Nucleus accumbens (tissue), 56 donors: Measurements from ENCODE around the gene AMPD2.
"Not testable (repeated sequence)": the region's sequence is repeated elsewhere in the genome, so short reads cannot be mapped to it uniquely, and the experiment has no call there.

Experiments used
- DNase-seq, 56 donors: peaks; one replicate each; lab custom pipeline; 2025; lab: John Stamatoyannopoulos, UW

Gene AMPD2

DNA sequence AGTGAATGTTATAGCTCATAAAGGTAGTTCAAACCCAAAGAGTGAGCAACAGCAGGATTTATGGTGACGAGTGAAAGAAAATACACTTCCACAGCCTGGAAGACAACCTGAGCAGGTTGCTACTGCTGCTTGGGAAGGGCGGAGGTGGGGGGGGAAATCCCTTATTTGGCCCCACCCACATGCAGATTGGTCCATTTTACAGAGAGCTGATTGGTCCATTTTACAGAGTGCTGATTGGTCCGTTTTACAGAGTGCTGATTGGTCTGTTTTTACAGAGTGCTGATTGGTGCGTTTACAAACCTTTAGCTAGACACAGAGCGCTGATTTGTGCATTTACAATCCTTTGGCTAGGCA is 50.3 kb downstream of the AMPD2 start:
- not testable (repeated sequence) for DNase-seq

DNA sequence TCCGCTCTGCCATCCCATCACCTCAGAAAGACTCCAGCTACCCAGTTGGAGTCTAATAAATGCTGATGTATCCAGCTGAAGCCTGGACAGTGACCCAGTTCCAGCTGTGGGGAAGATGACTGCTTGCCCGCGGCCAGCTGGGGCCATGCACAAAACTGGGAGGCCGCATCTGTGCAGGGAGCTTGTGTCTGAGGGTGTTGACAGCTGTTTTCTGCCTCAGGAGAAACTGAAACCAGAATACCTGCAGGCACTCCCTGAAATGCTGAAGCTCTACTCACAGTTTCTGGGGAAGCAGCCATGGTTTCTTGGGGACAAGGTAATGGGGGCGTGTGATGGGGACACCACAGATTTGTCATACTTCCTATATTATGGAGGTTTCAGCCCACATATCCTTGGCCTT is 51.4 kb downstream of the AMPD2 start:
- no peak for DNase-seq

DNA sequence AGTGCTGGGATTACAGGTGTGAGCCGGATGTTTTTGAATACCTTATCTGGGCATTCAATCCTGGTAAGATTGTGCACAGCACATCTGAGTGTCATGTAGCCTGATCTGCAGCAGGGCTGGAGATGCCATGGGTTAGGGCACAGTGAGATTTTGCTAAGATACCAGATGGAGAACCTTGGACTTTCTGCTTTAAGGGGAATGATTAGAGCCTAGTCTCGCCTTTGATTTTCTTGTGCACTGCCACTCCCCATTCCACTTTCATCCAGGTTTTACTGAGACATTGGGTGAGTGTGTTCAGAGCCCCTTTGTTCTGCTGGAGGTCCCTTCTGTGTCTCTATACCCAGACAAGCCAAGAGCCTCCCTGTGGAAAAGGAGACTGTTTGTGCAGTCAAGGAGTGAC is 54.2 kb downstream of the AMPD2 start:
- DNase-seq = not testable (repeated sequence)

DNA sequence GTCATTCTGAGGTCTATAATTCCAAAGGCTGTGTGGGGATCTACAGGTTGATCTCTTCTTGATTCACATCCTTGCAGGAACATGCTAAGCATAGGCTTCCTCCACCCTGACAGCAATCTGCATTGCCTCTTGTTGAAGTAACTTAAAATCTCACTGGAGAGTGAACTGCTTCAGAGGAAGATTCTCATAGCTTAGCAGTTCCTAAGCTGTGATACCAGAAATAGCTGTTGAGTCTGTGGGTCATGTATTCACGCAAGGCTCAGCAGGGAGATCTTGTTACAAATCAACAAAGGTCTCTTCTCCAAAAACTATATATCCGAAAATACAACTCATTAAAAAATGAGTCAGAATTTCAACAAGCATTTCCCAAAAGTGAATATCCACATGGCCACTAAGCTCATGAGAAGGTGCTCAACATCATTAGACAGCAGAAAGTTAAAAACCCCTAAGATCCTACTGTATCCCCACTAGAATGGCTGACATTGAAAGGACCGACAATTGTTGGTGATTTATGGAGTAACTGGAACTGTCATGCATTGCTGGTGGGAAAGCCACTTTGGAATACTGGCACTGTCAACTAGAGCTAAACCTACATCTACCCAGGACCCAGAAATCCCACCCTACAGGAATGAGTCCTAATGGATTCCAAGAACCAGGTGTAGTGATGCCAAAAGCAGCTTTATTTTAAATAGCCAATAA is 57.2 kb downstream of the AMPD2 start:
- not testable (repeated sequence) for DNase-seq

DNA sequence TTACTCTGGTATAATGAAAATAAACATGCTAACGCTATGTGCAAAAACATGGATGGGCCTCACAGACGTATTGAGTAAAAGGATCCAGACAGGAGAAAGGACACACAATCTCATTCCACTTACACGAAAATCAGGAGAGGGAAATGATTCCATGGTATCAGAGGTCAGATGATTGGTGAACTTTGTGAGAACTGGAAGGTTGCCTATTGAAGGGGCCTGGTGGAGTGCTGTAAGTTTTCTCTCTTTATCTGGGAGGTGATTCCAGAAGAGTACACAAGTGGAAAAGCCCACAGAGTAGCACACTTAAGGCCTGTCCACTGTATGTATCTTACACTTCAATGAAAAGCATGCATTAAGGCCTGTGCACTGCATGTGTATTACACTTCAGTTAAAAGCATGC is 57.8 kb downstream of the AMPD2 start:
- no peak for DNase-seq

DNA sequence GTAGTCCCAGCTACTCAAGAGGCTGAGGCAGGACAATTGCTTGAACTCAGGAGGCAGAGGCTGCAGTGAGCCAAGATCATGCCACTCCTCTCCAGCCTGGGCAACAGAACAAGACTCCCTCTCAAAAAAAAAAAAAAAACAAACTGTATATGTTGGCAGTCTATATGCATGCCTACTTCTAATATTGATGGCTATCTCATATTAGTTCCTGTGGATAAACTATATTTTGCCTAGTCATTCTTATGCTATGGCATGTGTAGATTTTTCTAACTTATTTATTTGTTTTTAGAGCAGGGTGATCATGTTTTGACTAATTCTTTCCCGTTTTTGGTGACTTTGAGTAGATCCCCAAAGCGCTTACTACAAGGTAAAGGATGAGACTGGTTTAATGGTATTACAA is 59.0 kb downstream of the AMPD2 start:
- not testable (repeated sequence) for DNase-seq
